Measurements from ENCODE around the gene S100Z.

- TF ChIP-seq POLR2A (IDR thresholded peaks at IDR 0.05; ENCODE audit: low read length) = no peak
- TF ChIP-seq GATA1 (IDR thresholded peaks at IDR 0.05; ENCODE audit: low read depth, low read length) = no peak
Measured at GRCh38 chr5:76855961-76856360, 6.1 kb downstream of the S100Z start.
